Stimulated activated CD8-positive, alpha-beta memory T cell treated with anti-CD3 and anti-CD28 coated beads, Interleukin-15, amount 100 ng/mL, for 24 hours (primary cell): ENCODE data around the gene VCP.

ENCODE experiments used
- DNase-seq: peaks from one replicate; pipeline ENCODE4 v3.0.0-alpha.2; 2020; ENCODE audit warnings: low read depth

VCP gene

GRCh38 chr9:35072461-35073278 lies at the start of gene VCP:
TSS of gene VCP (minus strand) at chr9:35072625. CDS start at chr9:35072353, 272 bp downstream.
- DNase-seq, result peak; percentile 82

GRCh38 chr9:35116898-35117551 lies 44.6 kb upstream of the VCP start:
- DNase-seq, result peak; percentile 45

- no peak for DNase-seq
Observed at GRCh38 chr9:35116539-35116897, 44.1 kb upstream of the VCP start.

GRCh38 chr9:35115680-35116538 lies 43.5 kb upstream of the VCP start, which contains the start of gene ATOSB:
TSS of gene ATOSB (minus strand) at chr9:35115862. CDS start at chr9:35108274, 7,588 bp downstream.
- peak; percentile 83 for DNase-seq

- DNase-seq, result no peak
Observed at GRCh38 chr9:35114840-35115628, 42.6 kb upstream of the VCP start.

GRCh38 chr9:35114113-35114839 lies 41.9 kb upstream of the VCP start:
- DNase-seq, result no peak

GRCh38 chr9:35112257-35113020 lies 40.0 kb upstream of the VCP start:
- no peak for DNase-seq

GRCh38 chr9:35111001-35111933 lies 38.8 kb upstream of the VCP start:
- peak; percentile 87 for DNase-seq

- no peak for DNase-seq
Observed at GRCh38 chr9:35110327-35110761, 37.9 kb upstream of the VCP start.

- no peak for DNase-seq
Observed at GRCh38 chr9:35108946-35109575, 36.6 kb upstream of the VCP start.

GRCh38 chr9:35108461-35108860 lies 36.0 kb upstream of the VCP start:
- no peak for DNase-seq

- no peak for DNase-seq
Observed at GRCh38 chr9:35107297-35108290, 35.2 kb upstream of the VCP start.

- no peak for DNase-seq
Observed at GRCh38 chr9:35106343-35106730, 33.9 kb upstream of the VCP start.

GRCh38 chr9:35105571-35106342 lies 33.3 kb upstream of the VCP start:
- no peak for DNase-seq

GRCh38 chr9:35105126-35105525 lies 32.7 kb upstream of the VCP start:
- DNase-seq, result no peak

- no peak for DNase-seq
Observed at GRCh38 chr9:35104586-35104985, 32.2 kb upstream of the VCP start.
